Upper lobe of right lung (tissue), 1 donor: ENCODE measurements around the gene AGBL1. TPM values are rescaled to one million over a fixed set of nuclear protein-coding genes. Genes with fewer than 3 reads are reported as not detected.

Experiments
- ATAC-seq: fragments of 200-7000 bp; cut with Tn5 transposase; one replicate; pipeline ENCODE4 v1.9.1; 2020; ENCODE audit warnings: mild to moderate bottlenecking, moderate library complexity
- DNase-seq: peaks from one replicate; pipeline ENCODE4 v3.0.0-alpha.2; 2020
- H3K27ac ChIP-seq: fragments of 200-600 bp; one replicate; pipeline ENCODE4 v1.8.0; 2022
- H3K27me3 ChIP-seq: fragments of 200-600 bp; one replicate; pipeline ENCODE4 v1.8.0; 2022; ENCODE audit warnings: mild to moderate bottlenecking
- H3K36me3 ChIP-seq: fragments of 200-600 bp; one replicate; pipeline ENCODE4 v1.8.0; 2022
- H3K4me1 ChIP-seq: fragments of 200-600 bp; one replicate; pipeline ENCODE4 v1.8.0; 2022
- H3K4me3 ChIP-seq: fragments of 200-600 bp; one replicate; pipeline ENCODE4 v1.8.0; 2022; ENCODE audit warnings: mild to moderate bottlenecking
- H3K9me3 ChIP-seq: fragments of 200-600 bp; one replicate; pipeline ENCODE4 v1.8.0; 2022
- intact Hi-C: fragments of 100-400 bp; cut with DNase I; formaldehyde crosslinking; loops from one replicate; pipeline ENCODE4 v1.11.0; 2022
- total RNA-seq: library from RNA; stranded (reverse); fragmentation: NEBNext Ultra II Directional; extraction: Animal tissue kit (Norgen Biotek cat#: 25700); gene quantifications from one replicate; pipeline ENCODE4 v1.2.1, GENCODE V29; 2021
- TF ChIP-seq, protein P1 (sequence below): fragments of 200-600 bp; IDR thresholded peaks from one replicate; pipeline ENCODE4 v1.8.0; 2022; ENCODE audit warnings: antibody characterized with exemption
- donor health status: DM: no; HTN: yes; CAD: no; lungs with severe emphysema.

AGBL1 gene
- total RNA-seq, 1 donor from 2014 or later = 6.5 TPM

DNA sequence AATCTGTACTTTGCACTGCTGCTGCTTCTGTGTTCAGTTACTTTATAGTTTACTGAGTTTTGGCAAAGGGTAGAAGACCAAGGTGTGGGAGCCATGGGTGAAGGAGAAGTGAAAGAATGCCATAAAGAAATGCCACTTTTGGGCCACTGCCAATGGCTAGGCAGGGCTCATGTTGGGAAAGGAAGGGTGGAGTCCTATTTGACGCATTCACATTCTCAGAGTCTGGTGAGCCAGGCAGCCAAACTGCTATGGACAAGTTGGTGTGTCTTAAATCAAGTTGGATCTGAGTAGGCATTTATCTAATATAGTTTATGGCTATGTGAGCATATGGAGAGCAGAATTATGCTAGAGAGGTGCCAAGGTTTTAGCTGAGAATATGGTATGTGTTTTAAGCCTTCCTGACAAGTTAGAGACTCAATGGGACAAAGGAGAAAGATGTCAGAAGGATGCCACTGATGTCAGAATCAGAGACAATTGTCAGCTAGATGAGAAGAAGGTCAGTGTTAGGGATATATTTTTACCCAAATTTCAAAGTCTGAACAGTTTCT, 296.1 kb downstream of the AGBL1 start:
- Histone ChIP-seq H3K9me3 (no peaks in the 10 kb centered on the region), H3K27me3 (no peaks in the 10 kb centered on the region), H3K4me3 (no peak overlapping the region), H3K36me3 (no peaks in the 10 kb centered on the region), H3K4me1 (no peaks in the 10 kb centered on the region), H3K27ac (no peak overlapping the region)
- TF ChIP-seq, protein P1, sequence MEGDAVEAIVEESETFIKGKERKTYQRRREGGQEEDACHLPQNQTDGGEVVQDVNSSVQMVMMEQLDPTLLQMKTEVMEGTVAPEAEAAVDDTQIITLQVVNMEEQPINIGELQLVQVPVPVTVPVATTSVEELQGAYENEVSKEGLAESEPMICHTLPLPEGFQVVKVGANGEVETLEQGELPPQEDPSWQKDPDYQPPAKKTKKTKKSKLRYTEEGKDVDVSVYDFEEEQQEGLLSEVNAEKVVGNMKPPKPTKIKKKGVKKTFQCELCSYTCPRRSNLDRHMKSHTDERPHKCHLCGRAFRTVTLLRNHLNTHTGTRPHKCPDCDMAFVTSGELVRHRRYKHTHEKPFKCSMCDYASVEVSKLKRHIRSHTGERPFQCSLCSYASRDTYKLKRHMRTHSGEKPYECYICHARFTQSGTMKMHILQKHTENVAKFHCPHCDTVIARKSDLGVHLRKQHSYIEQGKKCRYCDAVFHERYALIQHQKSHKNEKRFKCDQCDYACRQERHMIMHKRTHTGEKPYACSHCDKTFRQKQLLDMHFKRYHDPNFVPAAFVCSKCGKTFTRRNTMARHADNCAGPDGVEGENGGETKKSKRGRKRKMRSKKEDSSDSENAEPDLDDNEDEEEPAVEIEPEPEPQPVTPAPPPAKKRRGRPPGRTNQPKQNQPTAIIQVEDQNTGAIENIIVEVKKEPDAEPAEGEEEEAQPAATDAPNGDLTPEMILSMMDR = no peak
- intact Hi-C loops = no loop called here
- no peak for DNase-seq
- no peak for ATAC-seq

DNA sequence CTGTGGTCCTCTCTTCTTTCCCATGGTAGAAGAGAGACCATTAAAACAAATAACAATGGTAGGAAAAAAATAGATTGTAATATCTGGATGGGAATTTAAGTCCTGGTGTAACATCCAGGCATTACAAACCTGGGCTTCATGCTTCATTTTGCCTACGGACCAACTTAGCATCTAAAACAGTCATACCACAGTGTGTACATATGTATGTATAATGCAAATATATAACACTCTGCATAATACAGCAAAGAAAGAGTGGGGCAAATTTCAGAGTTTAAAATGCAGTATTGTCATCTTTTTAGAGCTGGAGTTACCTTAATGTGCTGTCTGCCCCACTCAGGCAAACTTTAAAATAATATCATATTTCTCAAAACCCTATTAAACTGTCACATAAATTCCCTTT, 298.2 kb downstream of the AGBL1 start:
- Histone ChIP-seq H3K36me3 (no peaks in the 10 kb centered on the region), H3K4me3 (no peak overlapping the region), H3K27me3 (no peaks in the 10 kb centered on the region), H3K4me1 (no peaks in the 10 kb centered on the region), H3K27ac (no peak overlapping the region), H3K9me3 (no peaks in the 10 kb centered on the region)
- TF ChIP-seq, protein P1 = no peak
- intact Hi-C loops = no loop called here
- ATAC-seq (no peak), DNase-seq (no peak)

DNA sequence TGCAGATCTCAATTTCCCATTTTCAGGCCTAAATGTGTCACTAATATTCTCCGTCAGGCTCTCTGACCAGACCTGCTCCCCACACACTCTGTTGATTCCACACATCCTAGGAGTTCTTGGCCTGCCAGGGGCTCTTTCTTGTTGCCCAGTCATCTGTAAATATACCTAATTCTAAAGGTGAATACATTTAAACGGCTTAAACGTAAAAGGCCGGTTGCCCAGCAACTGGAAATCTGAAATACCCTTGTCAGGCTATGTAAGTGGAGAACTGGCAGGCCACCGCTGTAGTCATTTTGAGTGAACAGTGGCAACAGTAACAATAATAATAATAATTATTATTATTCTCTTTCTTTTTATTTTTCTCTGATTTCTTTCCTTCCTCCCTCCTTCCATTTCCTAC, 302.7 kb downstream of the AGBL1 start:
- TF ChIP-seq, protein P1 = no peak
- intact Hi-C loops = no loop called here
- DNase-seq = no peak

DNA sequence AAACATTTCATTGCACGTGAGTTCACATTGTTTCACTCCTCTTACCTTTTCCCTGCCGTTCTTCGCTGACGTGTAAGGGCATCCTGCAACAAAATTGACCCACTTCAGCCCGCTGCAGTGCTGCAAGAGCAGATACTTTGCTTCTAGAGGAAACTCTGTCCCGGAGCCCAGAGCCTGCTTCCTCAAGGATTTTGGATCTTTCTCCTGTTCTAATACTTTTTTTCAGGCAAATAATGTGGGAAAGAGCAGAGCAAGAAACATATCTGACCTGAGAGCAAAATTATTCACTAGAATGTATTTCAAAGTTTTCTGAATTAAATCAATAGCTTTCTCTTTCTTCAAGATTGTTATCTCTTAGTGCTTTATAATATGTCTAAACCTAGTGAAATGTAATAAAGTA, 303.9 kb downstream of the AGBL1 start:
- intact Hi-C loops = no loop called here
- ATAC-seq (no peak), DNase-seq (no peak)
- no peak overlapping the region for H3K4me3 ChIP-seq
- H3K27ac ChIP-seq = no peak overlapping the region
- H3K9me3 ChIP-seq = no peaks in the 10 kb centered on the region
- no peaks in the 10 kb centered on the region for H3K36me3 ChIP-seq
- TF ChIP-seq, protein P1 = no peak
- no peaks in the 10 kb centered on the region for H3K27me3 ChIP-seq
- H3K4me1 ChIP-seq = no peaks in the 10 kb centered on the region

More for the DNA sequence above, 302.7 kb downstream of the AGBL1 start:
- Histone ChIP-seq H3K4me3 (no peak overlapping the region), H3K27ac (no peak overlapping the region), H3K9me3 (no peaks in the 10 kb centered on the region), H3K27me3 (no peaks in the 10 kb centered on the region), H3K4me1 (no peaks in the 10 kb centered on the region), H3K36me3 (no peaks in the 10 kb centered on the region)
- ATAC-seq = no peak

DNA sequence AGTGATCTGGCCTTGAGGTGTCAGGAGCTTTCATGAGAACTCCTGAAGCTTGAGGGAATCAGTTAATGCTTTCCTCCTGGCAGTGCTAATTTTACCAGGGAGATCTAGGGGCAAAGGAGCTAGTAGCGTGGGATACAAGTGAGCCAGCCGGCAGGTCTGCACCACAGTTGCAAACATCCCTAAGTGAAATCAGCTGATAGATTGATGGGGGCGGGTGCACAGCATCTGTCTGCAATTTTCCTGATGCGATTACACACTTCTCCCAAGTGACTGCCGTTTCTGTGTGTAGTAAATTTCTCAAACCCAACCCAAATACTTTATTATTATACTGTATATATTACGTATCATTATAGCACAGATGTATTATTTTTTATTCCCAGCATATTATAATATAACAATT, 304.5 kb downstream of the AGBL1 start:
- ATAC-seq (no peak), DNase-seq (no peak)
- no peaks in the 10 kb centered on the region for H3K27me3 ChIP-seq
- H3K27ac ChIP-seq = no peak overlapping the region
- H3K9me3 ChIP-seq = no peaks in the 10 kb centered on the region
- intact Hi-C loops = no loop called here
- TF ChIP-seq, protein P1 = no peak
- H3K36me3 ChIP-seq = no peaks in the 10 kb centered on the region
- no peaks in the 10 kb centered on the region for H3K4me1 ChIP-seq
- H3K4me3 ChIP-seq = no peak overlapping the region

DNA sequence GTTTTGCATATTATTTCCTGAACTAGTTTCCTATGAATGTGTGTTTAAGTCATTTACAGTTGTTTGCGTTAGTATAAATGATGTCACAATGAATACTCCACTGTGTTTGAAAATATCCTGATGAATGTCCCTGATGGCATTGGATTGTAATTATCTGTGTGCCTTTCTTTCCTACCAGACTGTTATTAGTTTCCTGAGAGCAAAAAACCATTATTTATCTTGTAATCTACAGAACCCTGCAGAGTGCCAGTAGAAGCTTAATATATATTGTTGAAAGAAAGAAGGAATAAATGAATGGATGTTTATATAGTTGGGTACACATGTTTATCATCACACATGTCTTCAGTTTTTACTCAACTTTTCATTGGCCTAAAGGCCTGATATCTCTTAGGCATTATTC, 312.6 kb downstream of the AGBL1 start:
- Histone ChIP-seq H3K9me3 (no peaks in the 10 kb centered on the region), H3K27me3 (no peaks in the 10 kb centered on the region), H3K4me1 (no peaks in the 10 kb centered on the region), H3K4me3 (no peak overlapping the region), H3K36me3 (no peaks in the 10 kb centered on the region), H3K27ac (no peak overlapping the region)
- intact Hi-C loops = no loop called here
- ATAC-seq (no peak), DNase-seq (no peak)
- TF ChIP-seq, protein P1 = no peak
